GM19238 (cell line): ENCODE measurements around the gene EMCN.
"Not testable (repeated sequence)": the region's sequence is repeated elsewhere in the genome, so short reads cannot be mapped to it uniquely, and the experiment has no call there.

Experiments used
- DNase-seq: peaks from one replicate; pipeline ENCODE4 v3.0.0; 2011; ENCODE audit warnings: low spot score; ENCODE audit not compliant: insufficient read length

Gene EMCN

GRCh38 chr4:100517864-100518341 is at the start of gene EMCN:
Gene EMCN (minus strand): TSS chr4:100518022. CDS start chr4:100517914, 108 bp downstream.
- DNase-seq = no peak

- no peak for DNase-seq
These were observed 48.6 kb upstream of the EMCN start for GRCh38 chr4:100566396-100566795.

GRCh38 chr4:100557306-100557705 is 39.5 kb upstream of the EMCN start:
- DNase-seq = no peak

- no peak for DNase-seq
These were observed 38.0 kb upstream of the EMCN start for GRCh38 chr4:100555611-100556337.

DNA sequence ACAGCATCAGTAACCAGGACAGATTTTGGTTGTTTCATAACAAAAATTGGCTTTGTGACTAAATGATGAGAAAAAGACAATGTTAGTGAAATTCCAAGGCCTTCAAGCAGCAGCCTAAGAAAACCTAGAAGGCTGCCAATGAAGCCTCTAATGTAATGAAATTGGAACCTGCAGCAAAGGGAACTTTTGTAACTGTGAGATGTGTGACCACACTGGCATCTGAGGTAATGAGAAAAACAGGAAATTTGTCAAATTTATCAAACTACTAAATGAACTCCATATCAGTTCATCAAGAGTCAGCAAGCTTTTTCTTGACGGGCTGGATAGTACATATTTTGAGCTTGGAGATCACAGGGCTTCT is 30.4 kb upstream of the EMCN start:
- no peak for DNase-seq

GRCh38 chr4:100547541-100548199 is 29.8 kb upstream of the EMCN start:
- DNase-seq = no peak

DNA sequence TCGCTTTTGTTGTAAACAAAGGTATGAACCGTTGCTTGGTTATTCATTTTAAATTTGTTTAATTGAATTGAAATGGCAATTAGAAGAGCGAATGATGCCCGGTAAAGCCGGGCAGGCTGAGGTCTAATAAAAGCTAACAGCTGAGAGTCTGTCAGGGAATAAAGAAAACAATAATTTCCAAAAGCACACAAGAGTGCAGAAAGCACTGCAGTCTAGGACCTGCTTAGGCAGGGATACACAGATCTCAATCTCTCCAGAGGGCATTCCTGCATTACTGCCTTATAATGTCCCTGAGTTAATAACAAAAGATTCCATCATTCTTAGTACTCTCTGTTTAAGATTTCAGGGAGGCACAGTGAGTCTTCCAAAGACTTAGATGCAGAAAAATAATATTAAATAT is 27.6 kb upstream of the EMCN start:
- no peak for DNase-seq

DNA sequence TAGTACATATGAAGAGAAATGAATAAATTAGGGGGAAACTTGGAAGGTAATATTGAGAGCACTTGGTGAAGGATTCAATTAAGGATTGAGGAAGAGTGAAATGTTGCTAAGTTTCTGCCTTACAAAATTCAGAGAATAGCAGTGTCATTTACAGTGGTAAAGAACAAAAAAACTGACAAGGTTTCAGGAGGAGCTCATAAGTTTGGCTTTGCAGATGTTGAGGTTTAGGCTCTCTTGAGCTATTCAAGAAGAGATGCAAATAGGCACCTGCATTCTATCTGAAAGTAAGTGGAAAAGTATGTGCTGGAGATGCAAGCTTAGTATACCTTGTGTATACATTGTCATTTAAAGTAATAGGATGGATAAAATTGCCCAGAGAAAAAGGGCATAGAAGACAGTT is 22.3 kb upstream of the EMCN start:
- DNase-seq = no peak

- no peak for DNase-seq
These were observed 21.9 kb upstream of the EMCN start for GRCh38 chr4:100539706-100540105.

DNA sequence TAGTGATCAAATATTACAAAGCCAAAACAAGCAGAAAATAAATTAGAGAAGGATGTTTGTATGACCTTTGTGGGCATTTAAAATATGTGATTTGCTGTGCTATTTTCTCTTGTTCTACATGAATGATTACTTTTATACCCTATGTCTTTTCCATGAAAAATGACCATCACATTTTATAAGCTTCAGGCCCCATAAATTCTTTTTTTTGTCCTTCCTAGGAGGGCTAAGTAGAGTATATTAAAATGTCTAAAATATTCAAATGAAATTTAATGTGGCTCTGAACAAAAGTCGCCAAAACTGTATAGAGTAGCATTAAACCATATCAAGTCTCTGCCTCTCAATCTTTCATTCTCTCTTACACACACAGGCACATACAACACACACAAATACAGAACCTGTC is 15.9 kb upstream of the EMCN start:
- no peak for DNase-seq

DNA sequence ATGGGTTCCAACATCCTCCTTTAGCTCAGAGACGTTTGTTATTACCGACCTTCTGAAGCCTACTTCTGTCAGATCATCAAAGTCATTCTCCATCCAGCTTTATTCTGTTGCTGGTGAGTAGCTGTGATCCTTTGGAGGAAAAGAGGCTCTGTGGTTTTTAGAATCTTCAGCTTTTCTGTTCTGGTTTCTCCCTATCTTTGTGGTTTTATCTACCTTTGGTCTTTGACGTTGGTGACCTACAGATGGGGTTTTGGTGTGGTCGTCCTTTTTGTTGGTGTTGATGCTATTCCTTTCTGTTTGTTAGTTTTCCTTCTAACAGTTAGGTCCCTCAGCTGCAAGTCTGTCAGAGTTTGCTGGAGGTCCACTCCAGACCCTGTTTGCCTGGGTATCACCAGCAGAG is 12.3 kb upstream of the EMCN start:
- not testable (repeated sequence) for DNase-seq

DNA sequence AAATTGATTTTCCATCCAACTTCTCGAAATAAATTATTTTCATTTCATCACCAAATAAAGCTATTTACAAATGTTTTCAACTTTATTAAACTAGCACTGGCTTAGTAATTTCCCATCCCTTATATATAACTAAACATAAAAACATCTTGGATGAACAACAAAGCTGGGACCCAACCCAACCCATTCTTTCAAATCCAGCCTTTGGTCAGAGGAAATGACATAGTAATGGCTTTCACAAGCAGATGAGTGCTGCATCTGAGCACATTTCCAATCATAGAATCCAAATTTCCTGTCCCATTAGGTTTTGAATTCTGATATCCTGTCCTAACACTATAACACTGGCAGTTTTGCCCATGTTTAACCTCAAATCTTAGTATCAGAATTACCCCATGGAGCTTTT is 7.9 kb upstream of the EMCN start:
- no peak for DNase-seq

DNA sequence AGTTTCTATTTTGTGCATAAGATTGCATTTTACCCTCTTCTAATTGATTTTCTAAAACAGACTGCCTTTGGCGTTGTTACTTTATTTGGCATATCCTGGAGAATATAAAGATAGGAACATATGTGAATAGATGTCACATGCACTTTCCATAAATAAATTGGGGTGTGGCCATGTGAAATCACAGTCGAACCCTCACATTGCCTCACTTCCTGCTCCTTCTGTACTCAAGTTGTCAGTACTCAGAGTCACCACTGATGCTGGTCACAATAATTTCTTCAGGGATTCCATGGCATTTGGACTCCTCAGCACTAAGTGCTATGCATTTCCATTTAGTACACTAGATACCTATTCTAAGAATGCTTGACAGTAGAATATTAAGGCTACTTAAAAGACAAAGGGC is 1.4 kb upstream of the EMCN start:
- DNase-seq = no peak

DNA sequence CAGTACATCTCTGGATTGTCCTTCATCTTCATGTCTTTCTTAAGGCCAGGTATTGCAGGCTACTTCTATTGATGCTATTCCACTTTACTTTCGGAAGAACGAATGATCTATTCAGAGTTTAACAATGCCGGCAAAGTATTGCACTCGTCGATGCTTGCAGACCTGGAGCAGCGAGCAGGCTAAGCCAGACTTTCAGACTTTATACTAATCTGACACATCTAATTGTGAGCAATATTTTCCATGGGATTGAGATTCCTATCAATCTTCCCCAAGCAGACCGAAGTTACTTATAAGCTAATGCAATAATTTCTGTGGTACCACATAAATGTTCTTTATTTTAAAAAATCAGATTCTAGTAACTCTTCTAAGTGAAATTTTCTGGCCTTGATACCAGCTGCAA is 1.6 kb downstream of the EMCN start:
- DNase-seq = no peak

- DNase-seq = no peak
These were observed 5.9 kb downstream of the EMCN start for GRCh38 chr4:100511896-100512295.

- DNase-seq = no peak
These were observed 7.3 kb downstream of the EMCN start for GRCh38 chr4:100510551-100510950.

- no peak for DNase-seq
These were observed 8.4 kb downstream of the EMCN start for GRCh38 chr4:100509386-100509785.

DNA sequence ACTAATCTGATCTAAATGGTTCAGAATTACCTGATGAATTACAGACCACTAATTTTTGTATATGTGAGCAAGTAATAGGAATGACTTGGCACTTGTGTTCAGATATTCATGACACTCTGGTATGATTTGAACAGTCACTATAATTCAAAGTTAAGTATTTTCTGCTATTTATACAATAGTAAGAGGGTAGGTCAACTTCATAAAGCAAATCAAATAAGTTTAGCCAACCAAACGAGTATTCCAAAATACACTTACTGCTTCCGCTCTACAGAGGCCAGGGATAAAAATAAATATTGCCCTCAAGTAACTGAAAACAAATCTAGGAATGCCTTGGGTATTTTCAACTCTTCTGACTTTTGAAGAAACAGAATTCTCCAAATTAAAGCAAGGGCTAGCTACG is 9.1 kb downstream of the EMCN start:
- no peak for DNase-seq

DNA sequence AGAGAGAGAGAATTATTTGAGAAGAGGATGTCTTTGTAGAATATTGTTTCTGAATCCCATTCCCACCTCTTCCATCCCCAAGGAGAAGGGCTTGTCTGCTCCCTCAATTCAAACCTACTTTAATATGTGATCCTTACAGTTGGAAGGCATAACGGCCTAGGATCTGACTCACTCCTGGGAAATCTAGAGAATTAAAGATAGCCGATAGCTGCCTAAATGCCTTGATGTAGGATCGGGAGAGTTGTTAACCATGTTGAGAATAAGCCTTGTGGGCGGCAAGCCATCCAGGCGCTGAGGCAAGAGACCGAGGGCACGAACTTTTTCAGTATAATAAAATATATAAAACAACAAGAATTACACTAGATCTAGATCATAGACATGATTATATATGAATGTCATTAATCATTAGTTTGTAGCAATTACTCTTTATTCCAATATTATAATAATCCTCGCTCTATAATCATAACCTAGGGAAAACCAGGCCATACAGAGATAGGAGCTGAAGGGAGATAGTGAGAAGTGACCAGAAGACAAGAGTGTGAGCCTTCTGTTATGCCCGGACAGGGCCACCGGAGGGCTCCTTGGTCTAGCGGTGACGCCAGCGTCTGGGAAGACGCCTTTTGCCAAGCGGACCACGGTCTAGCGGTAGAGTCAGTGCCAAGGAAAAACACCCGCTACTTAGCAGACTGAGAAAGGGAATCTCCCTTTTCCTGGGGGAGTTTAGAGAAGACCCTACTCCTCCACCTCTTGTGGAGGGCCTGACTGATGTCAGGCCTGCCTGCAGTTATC is 13.5 kb downstream of the EMCN start:
- DNase-seq = no peak

DNA sequence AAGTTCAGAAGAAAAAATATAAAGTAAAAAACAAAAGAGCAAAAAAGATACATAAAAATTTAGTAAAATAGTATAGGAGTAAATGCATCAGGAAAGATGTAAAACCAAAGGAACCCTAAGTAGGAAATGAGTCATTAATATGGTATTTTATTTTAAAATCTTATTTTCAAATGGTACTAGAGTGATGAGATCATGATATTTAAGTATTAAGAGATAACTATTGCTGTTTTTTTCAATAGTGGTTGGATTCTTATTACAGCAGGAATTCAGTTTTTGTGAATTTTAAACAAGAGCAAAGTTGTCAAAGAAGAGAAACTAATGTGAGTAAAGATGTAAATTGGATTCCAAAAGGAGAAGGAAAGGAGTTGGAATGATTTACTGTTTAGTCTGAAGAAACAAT is 20.0 kb downstream of the EMCN start:
- DNase-seq = no peak

DNA sequence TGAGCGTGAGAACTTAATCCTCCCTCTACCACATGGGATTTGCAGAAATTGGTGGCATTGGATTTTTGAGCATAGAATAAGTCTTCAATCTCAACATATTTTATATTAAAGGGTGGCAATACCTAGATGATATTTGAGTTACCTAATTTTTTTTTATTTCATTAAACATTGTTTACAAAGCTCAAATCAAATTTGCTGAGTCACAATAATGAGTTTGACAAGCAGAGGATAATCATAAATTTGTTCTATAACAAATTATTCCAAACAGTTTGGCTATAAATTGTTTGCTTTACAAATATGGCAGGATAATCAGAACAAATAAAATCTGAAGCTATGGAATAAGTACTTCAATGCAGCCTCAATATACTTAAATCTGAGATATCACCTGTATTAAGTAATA is 22.7 kb downstream of the EMCN start:
- no peak for DNase-seq

DNA sequence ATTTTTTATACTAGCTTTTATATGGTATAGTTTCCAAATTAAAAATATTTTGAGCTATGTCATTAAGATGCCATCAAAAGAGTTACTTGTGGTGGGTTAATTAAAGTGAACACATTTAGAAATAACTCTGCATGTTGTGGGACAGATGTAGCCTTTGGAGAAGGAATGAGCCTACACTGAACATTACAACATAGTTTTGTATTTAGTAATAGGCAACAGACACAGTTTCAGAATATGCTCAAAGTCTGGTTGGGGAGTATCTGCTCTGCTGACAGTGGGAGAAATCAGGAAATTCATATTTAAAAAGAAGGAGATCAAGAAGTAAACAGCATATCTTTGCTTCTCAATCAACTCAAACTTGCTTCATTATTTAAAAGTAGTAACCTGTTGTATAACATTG is 23.7 kb downstream of the EMCN start:
- no peak for DNase-seq
